D341Med (cell line): ENCODE data around the gene KRT36.

Experiments used
- DNase-seq: peaks from one replicate; pipeline ENCODE4 v3.0.0; 2012; ENCODE audit warnings: low spot score

KRT36 gene

GRCh38 chr17:41476866-41477815 is 12.6 kb downstream of the KRT36 start:
- DNase-seq = no peak

- DNase-seq = no peak
Measured at GRCh38 chr17:41475421-41475820, 14.3 kb downstream of the KRT36 start.

- DNase-seq = no peak
Measured at GRCh38 chr17:41474863-41475262, 14.8 kb downstream of the KRT36 start.

DNA sequence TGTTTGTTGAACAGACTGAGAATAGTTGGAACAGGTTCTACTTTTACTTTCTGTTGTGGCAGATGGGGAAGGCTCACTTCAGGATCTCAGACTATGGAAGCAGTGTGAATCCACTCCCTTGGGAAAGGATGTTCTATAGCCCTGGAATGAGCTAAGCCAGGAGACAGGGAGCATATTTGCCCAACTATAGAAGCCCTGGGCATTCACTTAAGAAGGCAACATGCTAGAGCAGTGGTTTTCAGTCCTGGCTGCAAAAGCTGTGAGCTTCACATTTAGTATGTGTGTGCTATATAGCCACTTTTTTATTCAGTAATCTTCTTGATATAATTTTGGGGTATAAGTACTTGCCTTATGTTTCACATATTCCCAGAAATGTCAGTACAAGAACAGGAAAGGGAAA is 21.4 kb downstream of the KRT36 start:
- DNase-seq = no peak

DNA sequence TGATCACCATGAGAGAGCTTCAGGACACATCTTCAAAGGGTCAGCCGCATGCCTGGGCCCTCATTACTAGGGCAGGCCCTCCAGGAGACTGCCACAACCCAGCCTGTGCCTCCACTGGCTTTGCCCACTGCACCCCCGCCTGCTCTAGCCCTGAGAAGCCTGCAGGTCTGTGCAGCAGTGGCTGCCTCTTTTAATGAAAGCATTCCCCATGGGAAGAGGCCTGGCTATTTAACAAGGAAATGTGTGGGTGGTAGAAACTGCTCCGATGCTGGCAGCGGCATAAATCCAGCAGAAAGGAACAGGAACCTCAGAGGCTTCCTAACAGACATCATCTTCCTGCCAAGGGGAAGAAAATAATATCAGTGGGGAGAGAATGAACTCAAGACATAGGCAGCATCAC is 22.1 kb downstream of the KRT36 start:
- DNase-seq = no peak

GRCh38 chr17:41466988-41467387 is 22.7 kb downstream of the KRT36 start, which contains the start of gene KRT32:
TSS of gene KRT32 (minus strand) at chr17:41467386. CDS start at chr17:41467325, 61 bp downstream.
- no peak for DNase-seq

DNA sequence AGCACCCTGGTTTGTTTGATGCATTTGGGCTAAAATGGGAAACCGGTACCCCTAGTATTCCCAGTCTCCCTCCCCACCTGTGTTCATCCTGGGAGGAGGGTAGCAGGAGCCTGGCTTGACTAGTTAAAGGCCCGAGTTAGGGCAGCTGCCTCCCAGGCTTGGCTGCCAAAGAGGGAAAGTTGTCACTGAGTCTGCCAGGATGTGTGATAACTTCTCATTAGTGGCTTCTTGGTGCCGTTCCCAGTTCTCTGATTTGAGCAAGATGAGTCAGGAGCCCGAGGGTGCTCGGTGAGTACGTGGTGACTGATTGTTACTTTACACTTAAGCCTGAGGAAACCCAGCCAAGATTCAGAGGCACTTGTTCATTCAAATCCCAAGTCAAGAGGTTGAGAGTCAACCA is 25.0 kb downstream of the KRT36 start:
- no peak for DNase-seq

GRCh38 chr17:41464173-41464572 is 25.5 kb downstream of the KRT36 start:
- no peak for DNase-seq

GRCh38 chr17:41463746-41464145 is 26.0 kb downstream of the KRT36 start:
- DNase-seq = no peak

GRCh38 chr17:41462705-41463104 is 27.0 kb downstream of the KRT36 start:
- DNase-seq = no peak

DNA sequence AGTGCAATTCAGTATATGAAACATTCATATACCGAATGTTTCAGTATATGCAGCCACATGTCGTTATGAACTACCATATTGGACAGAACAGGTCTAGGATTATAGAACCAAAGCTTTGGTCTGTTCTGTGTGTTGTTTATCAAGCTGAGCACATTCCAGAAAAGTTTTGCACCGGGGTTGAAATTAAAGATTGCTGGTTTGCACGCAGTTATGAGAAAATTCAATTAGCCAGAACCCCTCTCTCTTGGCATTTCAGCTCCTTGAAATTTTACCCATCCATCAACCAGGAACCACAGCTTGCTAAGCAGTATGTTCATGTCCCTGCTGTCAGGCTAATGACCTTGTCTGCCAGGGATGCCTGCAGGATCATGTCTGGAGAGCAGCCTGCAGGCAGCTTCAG is 32.0 kb downstream of the KRT36 start:
- no peak for DNase-seq

DNA sequence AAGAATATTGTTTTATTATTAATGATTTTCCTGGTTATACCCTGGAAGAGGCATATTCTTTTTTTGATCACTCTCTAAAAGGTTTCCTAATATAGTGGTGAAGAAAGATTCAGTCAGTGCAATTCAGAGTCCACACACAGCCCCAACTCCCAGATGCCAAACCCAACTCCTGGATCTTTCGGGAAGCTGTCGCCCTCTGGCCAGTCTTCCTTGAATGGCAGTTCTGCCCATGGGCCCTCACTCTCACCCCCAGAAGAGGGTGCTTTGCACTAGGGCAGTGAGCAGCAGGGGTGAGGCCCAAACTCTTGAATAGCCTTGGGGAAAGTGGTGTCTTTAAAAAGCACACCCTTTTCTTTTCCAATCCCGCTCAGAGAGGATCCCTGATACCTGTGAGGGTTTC is 33.5 kb downstream of the KRT36 start:
- DNase-seq = no peak

DNA sequence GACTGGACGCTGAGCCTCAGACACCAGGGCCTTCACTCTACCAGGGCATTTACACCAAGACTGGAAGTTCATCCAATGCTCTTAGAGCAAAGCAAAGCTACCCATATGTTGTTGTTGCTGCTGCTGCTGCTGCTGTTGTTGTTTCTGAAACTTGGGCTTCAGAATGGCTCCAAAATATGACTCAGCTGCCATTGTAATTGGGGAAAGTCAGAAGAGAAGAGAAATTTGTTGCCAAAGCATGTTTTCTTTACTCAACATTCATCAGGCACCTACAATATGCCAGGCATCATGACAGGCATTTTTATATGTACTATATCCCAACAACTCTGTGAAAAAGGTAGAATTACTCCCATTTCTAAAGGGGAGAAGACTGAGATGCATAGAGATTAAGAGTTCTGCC is 34.5 kb downstream of the KRT36 start:
- no peak for DNase-seq

DNA sequence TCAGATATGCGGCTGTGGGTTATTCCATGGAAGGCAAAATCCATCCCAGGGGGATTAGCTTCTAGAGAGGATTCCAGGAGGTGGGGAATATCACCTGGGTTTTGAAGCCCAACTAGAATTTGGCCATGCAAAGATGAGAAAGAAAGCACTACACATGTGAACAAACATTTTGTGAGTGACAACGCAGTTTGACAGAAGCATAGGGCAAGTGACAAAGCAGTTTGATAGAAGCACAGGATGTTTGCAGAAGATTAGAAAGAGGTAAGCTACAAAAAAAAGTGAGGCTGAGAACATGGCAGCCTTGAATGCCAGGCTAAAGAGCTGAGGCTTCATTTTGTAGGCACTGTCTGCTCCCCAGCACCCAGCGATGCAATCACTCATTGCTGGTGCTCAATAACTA is 36.6 kb downstream of the KRT36 start:
- DNase-seq = no peak

- no peak for DNase-seq
Measured at GRCh38 chr17:41452281-41452680, 37.4 kb downstream of the KRT36 start.

- DNase-seq = no peak
Measured at GRCh38 chr17:41451154-41451728, 38.5 kb downstream of the KRT36 start.

DNA sequence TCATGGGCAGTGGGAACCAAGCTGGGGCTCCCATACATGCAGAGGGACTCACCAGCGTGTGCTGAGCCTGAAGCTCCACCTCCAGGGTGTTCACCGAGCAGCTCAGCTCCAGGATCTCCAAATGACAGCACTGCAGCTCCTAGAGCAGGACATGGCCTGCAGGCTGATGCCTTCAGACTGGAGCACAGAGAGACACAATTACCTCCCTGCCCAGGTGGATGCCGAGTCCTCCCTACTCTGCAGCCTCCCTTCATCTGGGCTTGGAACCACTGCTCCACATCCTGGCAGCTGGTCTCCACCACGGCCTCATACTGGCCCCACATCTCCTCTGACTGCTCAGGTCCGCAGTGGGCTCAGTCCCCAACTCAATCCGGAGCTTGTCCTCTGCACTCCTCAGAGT is 40.7 kb downstream of the KRT36 start:
- no peak for DNase-seq

GRCh38 chr17:41448506-41448905 is 41.2 kb downstream of the KRT36 start:
- DNase-seq = no peak

- DNase-seq = no peak
Measured at GRCh38 chr17:41446806-41447205, 42.9 kb downstream of the KRT36 start.

DNA sequence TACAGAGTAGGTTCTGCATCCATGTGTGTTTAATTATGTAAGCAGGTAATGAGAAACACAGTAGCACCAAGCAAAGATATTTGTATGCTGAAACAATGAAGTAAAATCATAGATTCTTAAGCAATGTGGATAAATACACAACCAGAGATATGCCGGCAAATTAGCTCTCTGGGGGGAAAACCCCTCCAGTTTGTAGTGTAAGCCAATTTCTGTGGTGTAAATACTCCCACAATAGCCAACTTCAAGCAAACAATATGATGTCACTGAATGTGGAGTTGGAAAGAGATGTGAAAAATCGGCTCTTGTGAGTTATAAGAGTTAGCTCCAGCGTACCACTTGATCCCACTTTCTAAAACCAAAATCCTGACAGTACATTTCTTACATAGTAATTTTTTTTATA is 45.1 kb downstream of the KRT36 start:
- no peak for DNase-seq

DNA sequence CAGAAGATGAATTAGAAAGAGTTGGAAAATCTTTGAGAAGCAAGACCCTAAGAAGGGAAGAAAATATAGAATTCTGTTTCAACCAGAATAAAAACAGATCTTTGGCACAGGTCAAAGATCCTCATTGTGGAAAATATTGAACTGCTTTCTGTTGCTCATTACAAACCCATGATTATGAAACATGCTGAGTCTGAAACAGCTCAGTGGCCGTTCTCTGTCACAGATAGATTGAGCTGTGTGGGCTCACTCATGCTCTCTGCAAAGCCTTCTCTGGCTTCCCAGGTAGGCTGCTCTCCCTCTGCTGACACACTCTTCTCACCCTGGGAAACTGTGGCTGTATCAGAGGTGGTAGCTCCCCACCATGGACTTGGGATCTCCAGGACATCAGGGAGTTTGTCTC is 45.5 kb downstream of the KRT36 start:
- DNase-seq = no peak

DNA sequence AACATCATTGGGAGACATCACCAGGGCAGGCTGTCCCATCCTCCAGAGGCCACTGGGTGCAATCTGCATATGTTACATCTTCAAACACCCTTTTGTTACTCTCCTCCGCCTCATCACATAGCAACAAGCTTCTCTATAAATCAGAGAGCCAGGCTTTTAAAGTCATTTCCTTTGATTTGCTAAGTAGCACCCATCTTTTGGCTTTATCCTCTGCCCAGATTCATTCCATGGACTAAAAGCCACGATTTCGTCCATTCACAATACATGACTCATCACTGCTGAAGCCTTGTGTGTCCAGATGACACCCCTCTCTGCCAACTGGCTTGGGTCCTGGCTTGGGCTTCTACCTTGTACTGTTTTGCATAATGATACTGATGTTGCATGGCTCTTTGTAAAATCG is 47.0 kb downstream of the KRT36 start:
- no peak for DNase-seq

GRCh38 chr17:41440531-41441033 is 49.1 kb downstream of the KRT36 start, which contains the start of gene KRT38:
TSS of gene KRT38 (minus strand) at chr17:41440983. CDS start at chr17:41440921, 62 bp downstream.
- no peak for DNase-seq
